ENCODE data around the gene CCDC112.
A peak's percentile ranks its signal among the peaks of the same experiment; 100 is the strongest.

Gene CCDC112

GRCh38 chr5:115298811-115299210 is 2.4 kb upstream of the CCDC112 start:
- Histone ChIP-seq H3K27ac (no peak overlapping the region), H3K79me2 (ENCODE audit: insufficient read depth, low read depth) (peaks cover 3% of the 10 kb centered on the region; the same call in 1 of the 2 replicates), H3K9ac (no peak overlapping the region), H3K4me3 (IDR thresholded peaks at IDR 0.05; ENCODE audit: insufficient read depth, low read depth, low read length) (no peak overlapping the region), H3K4me2 (no peak overlapping the region), H3K36me3 (ENCODE audit: insufficient read depth) (no peaks in the 10 kb centered on the region), H4K20me1 (ENCODE audit: insufficient read depth) (no peaks in the 10 kb centered on the region), H3K4me1 (ENCODE audit: low read depth, poor library complexity, severe bottlenecking) (peaks cover 16% of the 10 kb centered on the region), H2AFZ (ENCODE audit: low read depth) (no peak overlapping the region), H3K27me3 (ENCODE audit: insufficient read depth, low read depth) (no peaks in the 10 kb centered on the region)
- TF ChIP-seq CTCF (conservative IDR thresholded peaks at IDR 0.05; ENCODE audit: low read depth, low read length) = no peak

- Histone ChIP-seq H3K27ac (no peak overlapping the region), H3K79me2 (ENCODE audit: insufficient read depth, low read depth) (peaks cover 8% of the 10 kb centered on the region; the same call in 1 of the 2 replicates), H4K20me1 (ENCODE audit: insufficient read depth) (no peaks in the 10 kb centered on the region), H3K9ac (no peak overlapping the region), H3K4me1 (ENCODE audit: low read depth, poor library complexity, severe bottlenecking) (peaks cover 16% of the 10 kb centered on the region), H2AFZ (ENCODE audit: low read depth) (no peak overlapping the region), H3K27me3 (ENCODE audit: insufficient read depth, low read depth) (no peaks in the 10 kb centered on the region), H3K36me3 (ENCODE audit: insufficient read depth) (no peaks in the 10 kb centered on the region), H3K4me2 (no peak overlapping the region), H3K4me3 (IDR thresholded peaks at IDR 0.05; ENCODE audit: insufficient read depth, low read depth, low read length) (no peak overlapping the region)
- TF ChIP-seq CTCF (conservative IDR thresholded peaks at IDR 0.05; ENCODE audit: low read depth, low read length) = no peak
Measured at GRCh38 chr5:115297031-115297430, 577 bp upstream of the CCDC112 start.

GRCh38 chr5:115295777-115296123 is 704 bp downstream of the CCDC112 start:
- H3K4me1 ChIP-seq (ENCODE audit: low read depth, poor library complexity, severe bottlenecking) = peaks cover 16% of the 10 kb centered on the region
- H3K4me2 ChIP-seq = peak overlapping the region; percentile 85
- no peak for TF ChIP-seq CTCF (conservative IDR thresholded peaks at IDR 0.05; ENCODE audit: low read depth, low read length)
- H2AFZ ChIP-seq (ENCODE audit: low read depth) = peak overlapping the region; percentile 60; the same call in 1 of the 2 replicates
- H4K20me1 ChIP-seq (ENCODE audit: insufficient read depth) = no peaks in the 10 kb centered on the region
- peak overlapping the region; percentile 53; the same call in 1 of the 2 replicates for H3K27ac ChIP-seq
- H3K9ac ChIP-seq = peak overlapping the region; percentile 82; the same call in 1 of the 2 replicates
- peaks cover 8% of the 10 kb centered on the region; the same call in 1 of the 2 replicates for H3K79me2 ChIP-seq (ENCODE audit: insufficient read depth, low read depth)
- no peak overlapping the region for H3K4me3 ChIP-seq (IDR thresholded peaks at IDR 0.05; ENCODE audit: insufficient read depth, low read depth, low read length)
- H3K36me3 ChIP-seq (ENCODE audit: insufficient read depth) = no peaks in the 10 kb centered on the region
- no peaks in the 10 kb centered on the region for H3K27me3 ChIP-seq (ENCODE audit: insufficient read depth, low read depth)

GRCh38 chr5:115291397-115291796 is 5.1 kb downstream of the CCDC112 start:
- H3K27ac ChIP-seq = no peak overlapping the region
- peaks cover 12% of the 10 kb centered on the region; the same call in 1 of the 2 replicates for H3K79me2 ChIP-seq (ENCODE audit: insufficient read depth, low read depth)
- no peak overlapping the region for H3K9ac ChIP-seq
- TF ChIP-seq CTCF (conservative IDR thresholded peaks at IDR 0.05; ENCODE audit: low read depth, low read length) = no peak
- no peak overlapping the region for H3K4me3 ChIP-seq (IDR thresholded peaks at IDR 0.05; ENCODE audit: insufficient read depth, low read depth, low read length)
- no peaks in the 10 kb centered on the region for H3K27me3 ChIP-seq (ENCODE audit: insufficient read depth, low read depth)
- H3K4me1 ChIP-seq (ENCODE audit: low read depth, poor library complexity, severe bottlenecking) = peaks cover 16% of the 10 kb centered on the region
- H3K4me2 ChIP-seq = no peak overlapping the region
- no peaks in the 10 kb centered on the region for H3K36me3 ChIP-seq (ENCODE audit: insufficient read depth)
- no peaks in the 10 kb centered on the region for H4K20me1 ChIP-seq (ENCODE audit: insufficient read depth)
- no peak overlapping the region for H2AFZ ChIP-seq (ENCODE audit: low read depth)

Data from KMS-11 (cell line).